ENCODE data around the gene UCHL1.
A peak's percentile ranks its signal among the peaks of the same experiment; 100 is the strongest.

Gene UCHL1

GRCh38 chr4:41256740-41257256, at the start of gene UCHL1:
Gene UCHL1 (plus strand): TSS chr4:41256928. CDS start chr4:41256977, 49 bp downstream.
- peak; percentile 94 for DNase-seq

GRCh38 chr4:41207291-41207831, 49.4 kb upstream of the UCHL1 start:
- no peak for DNase-seq

- no peak for DNase-seq
These were observed 47.5 kb upstream of the UCHL1 start for GRCh38 chr4:41209187-41209586.

GRCh38 chr4:41209901-41210300, 46.8 kb upstream of the UCHL1 start:
- no peak for DNase-seq

GRCh38 chr4:41211951-41212615, 44.6 kb upstream of the UCHL1 start:
- no peak for DNase-seq

GRCh38 chr4:41212616-41213203, 44.0 kb upstream of the UCHL1 start:
- peak; percentile 76 for DNase-seq

GRCh38 chr4:41213625-41214135, 43.0 kb upstream of the UCHL1 start:
- no peak for DNase-seq

- DNase-seq, result peak; percentile 95
These were observed 42.4 kb upstream of the UCHL1 start, which contains the start of gene APBB2 for GRCh38 chr4:41214136-41214824. Gene APBB2 (minus strand): TSS chr4:41214542. CDS start chr4:41033254, 181,288 bp downstream.

- no peak for DNase-seq
These were observed 41.9 kb upstream of the UCHL1 start for GRCh38 chr4:41214825-41215146.

GRCh38 chr4:41215155-41215554, 41.6 kb upstream of the UCHL1 start:
- no peak for DNase-seq

GRCh38 chr4:41215969-41216293, 40.8 kb upstream of the UCHL1 start:
- no peak for DNase-seq

GRCh38 chr4:41216294-41217019, 40.3 kb upstream of the UCHL1 start:
- peak; percentile 84 for DNase-seq

GRCh38 chr4:41217020-41217333, 39.8 kb upstream of the UCHL1 start:
- DNase-seq, result no peak

- DNase-seq, result no peak
These were observed 39.4 kb upstream of the UCHL1 start for GRCh38 chr4:41217374-41217773.

GRCh38 chr4:41218703-41219102, 38.0 kb upstream of the UCHL1 start:
- no peak for DNase-seq

GRCh38 chr4:41219421-41219950, 37.2 kb upstream of the UCHL1 start:
- no peak for DNase-seq

GRCh38 chr4:41221850-41222645, 34.7 kb upstream of the UCHL1 start:
- DNase-seq, result no peak

GRCh38 chr4:41227902-41228301, 28.8 kb upstream of the UCHL1 start:
- DNase-seq, result no peak

- DNase-seq, result no peak
These were observed 24.3 kb upstream of the UCHL1 start for GRCh38 chr4:41232406-41232805.

GRCh38 chr4:41232856-41233255, 23.9 kb upstream of the UCHL1 start:
- no peak for DNase-seq

GRCh38 chr4:41236032-41236431, 20.7 kb upstream of the UCHL1 start:
- no peak for DNase-seq

GRCh38 chr4:41236508-41236907, 20.2 kb upstream of the UCHL1 start:
- DNase-seq, result no peak

All from NCI-H526 treated with DMSO at 0.1 percent for 48 hours (cell line).